GM12892 (cell line): ENCODE measurements around the gene FSTL4.

Experiments
- POLR2A ChIP-seq: IDR thresholded peaks from 2 replicates; pipeline ENCODE4 v1.6.1; 2011; ENCODE audit warnings: low read depth, low read length, control low read depth
- TAF1 ChIP-seq: IDR thresholded peaks from 2 replicates; pipeline ENCODE4 v1.6.1; 2011; ENCODE audit warnings: low read depth, mild to moderate bottlenecking, control low read depth, low read length, borderline replicate concordance

GRCh38 chr5:133421806-133422205 is 190.5 kb downstream of the FSTL4 start:
- no peak for TF ChIP-seq POLR2A
- no peak for TF ChIP-seq TAF1
